SK-MEL-5 (cell line): Measurements from ENCODE around the gene SRD5A3. TPM values are rescaled to one million over a fixed set of nuclear protein-coding genes. Genes with fewer than 3 reads are reported as not detected.
"Not testable (repeated sequence)": the region's sequence is repeated elsewhere in the genome, so short reads cannot be mapped to it uniquely, and the experiment has no call there.

Experiments
- DNase-seq: peaks from one replicate; pipeline ENCODE4 v3.0.0-alpha.2; 2016; ENCODE audit warnings: low read depth, low spot score
- in situ Hi-C: cut with HindIII; loops from 2 replicates; pipeline ENCODE4 v1.10.0; 2016; ENCODE audit warnings: low sequenced_read_pairs, high pct_unique_total_duplicates, low pct_unique_long_range_greater_than_20kb
- total RNA-seq: library from RNA; depleted of rRNA; stranded (reverse); fragments of >200 nt; shearing (Covaris generic); gene quantifications from 2 replicates; pipeline ENCODE4 v1.2.3, GENCODE V29; 2014

The SRD5A3 gene
- total RNA-seq, 1 experiment from 2014 or later = 37.1 TPM

DNA sequence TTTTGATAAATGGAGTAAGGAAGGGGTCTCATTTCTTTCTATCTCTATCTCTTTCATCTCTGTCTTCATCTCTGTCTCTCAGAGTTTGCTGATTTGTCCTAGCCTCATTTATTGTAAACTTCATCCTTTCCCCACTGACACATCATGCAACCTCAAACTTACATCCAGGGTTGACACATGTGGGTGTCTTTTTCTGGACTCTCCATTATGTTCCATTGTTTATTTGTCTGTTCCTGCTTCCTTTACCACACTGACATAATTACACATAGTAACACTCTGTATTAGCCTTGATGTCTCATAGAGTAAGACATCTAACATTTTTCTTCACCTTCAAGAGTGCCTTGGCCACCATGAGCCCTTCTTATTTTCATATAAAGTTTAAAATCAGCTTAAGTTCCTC lies 8.1 kb upstream of the SRD5A3 start:
- DNase-seq = no peak
- in situ Hi-C loops = no loop called here

DNA sequence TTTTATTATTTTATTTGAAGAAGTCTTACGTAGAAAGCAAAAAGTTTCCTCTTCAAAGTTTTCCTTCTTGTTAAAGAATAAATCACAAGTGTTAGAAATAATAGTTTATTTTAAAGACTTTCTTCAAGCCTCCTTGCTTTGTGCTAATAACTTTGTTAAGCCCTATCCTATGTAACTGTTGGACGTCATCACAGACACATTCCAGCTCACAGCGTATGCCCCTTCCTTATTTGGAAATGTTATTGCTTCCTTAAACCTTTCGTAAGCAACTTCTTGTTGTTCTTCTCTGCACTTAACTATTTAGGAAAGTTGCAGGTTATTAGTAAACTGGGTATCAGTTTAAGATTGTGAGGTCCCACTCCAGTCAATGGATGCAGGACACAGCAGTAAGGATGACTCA lies 7.6 kb upstream of the SRD5A3 start:
- in situ Hi-C loops = no loop called here
- DNase-seq = no peak

DNA sequence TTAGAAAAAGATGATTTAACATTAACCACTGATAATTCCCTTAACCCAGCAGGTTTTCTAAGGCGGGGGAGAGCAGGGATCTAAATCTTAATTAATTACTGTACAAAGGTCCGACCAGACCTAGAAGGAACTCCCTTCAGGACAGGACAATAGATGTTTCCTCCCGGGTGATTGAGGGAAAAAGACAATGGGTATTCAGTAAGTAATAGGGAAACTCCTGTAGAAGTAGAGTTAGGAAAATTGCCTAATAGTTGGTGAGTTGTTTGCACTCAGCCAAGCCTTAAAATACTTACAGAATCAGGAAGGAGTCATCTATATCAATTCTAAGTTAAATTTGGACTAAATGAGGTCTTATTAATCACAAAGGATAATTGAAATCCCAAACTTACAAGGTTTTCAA lies 5.8 kb upstream of the SRD5A3 start:
- in situ Hi-C loops = no loop called here
- no peak for DNase-seq

DNA sequence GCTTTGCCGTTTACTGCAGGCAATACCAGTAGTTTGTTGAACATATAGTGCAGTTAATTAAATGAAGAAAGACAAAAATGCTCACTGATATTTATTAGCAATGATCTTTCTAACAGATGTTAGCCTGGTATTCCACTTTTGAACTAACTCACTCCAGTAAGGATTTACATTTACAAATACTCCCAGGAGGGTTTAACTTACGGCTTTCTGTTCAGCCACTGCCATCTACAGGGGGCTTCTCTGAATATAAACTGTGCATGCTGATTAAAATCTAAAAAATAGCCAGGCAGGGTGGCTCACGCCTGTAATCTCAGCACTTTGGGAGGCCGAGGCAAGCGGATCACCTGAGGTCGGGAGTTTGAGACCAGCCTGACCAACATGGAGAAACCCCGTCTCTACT lies 2.2 kb upstream of the SRD5A3 start:
- in situ Hi-C loops = no loop called here
- no peak for DNase-seq

DNA sequence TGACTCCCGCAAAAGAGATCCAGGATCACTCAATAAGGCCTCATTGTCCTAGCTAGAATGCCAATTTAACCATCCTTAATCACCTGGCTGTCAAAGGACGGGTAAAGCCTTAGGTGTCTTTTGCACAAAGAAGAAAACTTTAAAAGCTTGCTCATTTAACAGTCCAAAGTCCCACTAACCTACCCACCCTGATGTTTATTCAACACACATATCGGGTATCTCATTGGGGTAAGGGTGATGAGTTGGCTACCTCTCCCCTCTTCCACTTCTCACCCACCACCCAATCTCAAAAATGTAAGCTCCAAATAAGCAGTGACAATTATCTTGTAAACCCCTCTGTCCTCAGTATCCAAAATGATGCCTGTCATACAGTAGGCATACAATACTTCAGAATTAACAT lies 988 bp upstream of the SRD5A3 start:
- in situ Hi-C loops = no loop called here
- DNase-seq = no peak

DNA sequence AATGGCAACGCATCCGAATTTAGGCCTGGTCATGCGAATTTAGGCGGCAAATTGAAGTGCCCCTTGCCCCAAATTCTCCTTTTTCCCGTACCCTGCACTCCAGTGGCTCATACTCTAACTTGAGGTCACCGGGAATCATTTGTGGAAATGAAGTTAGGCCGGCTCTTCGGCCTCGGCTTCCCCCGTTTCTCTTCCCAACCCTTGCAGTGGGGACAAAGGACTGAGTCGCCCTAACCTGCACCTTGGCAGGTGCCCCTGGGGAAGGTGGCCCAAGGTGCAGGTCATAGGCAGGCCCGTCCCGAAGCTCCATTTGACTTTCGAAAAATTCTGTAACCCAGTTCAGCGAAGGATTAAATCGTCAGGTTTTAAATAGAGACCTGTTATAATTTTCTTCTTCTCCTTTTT lies 811 bp downstream of the SRD5A3 start:
- no peak for DNase-seq
- in situ Hi-C loops = no loop called here

DNA sequence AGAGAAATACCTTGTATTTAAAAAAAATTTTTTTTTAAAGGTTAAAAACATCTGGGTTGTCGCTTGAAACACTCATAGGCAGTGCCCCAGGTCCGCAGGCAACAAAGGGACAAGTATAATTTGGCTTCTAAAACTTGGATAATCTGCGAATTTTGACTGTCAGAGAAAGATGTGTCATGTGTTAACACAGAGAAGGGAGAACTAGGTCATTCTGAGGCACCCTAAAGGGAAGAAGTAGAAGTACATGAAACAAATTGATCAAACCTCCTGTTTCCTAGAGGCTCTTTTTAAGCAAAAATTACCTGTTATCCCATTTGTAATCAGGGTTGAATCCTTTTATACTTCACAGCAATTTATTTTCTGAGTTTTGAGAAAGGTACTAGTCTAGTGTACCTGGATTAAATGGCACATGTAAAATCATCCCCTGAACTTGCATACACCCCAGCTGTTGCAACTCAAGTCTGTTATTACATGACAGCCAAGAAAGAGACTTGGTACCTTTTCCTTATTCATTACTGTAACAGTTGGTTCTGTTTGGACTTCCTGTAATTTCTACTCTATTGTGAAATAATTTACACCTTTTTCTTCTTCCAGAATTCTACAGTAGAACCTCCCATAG lies 1.7 kb downstream of the SRD5A3 start:
- in situ Hi-C loops = no loop called here
- no peak for DNase-seq

DNA sequence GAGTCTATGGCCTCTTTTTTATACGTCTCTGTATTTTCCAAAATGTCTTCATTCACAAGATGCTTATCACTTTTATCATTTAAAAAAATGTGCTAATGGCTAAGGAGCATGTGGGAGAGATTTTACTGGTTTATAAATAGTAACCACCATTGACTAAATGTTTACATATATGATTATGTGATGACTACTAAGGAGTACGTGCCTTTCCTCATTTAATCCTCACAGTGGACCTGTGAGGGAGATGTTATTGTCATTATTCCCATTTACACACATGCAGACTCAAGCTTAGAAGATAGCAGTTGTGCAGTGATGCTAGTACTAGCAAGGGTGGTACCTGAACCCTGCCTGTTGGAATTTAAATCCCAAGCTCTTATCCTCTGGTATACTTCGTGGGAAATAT lies 2.4 kb downstream of the SRD5A3 start:
- DNase-seq = no peak
- in situ Hi-C loops = no loop called here

DNA sequence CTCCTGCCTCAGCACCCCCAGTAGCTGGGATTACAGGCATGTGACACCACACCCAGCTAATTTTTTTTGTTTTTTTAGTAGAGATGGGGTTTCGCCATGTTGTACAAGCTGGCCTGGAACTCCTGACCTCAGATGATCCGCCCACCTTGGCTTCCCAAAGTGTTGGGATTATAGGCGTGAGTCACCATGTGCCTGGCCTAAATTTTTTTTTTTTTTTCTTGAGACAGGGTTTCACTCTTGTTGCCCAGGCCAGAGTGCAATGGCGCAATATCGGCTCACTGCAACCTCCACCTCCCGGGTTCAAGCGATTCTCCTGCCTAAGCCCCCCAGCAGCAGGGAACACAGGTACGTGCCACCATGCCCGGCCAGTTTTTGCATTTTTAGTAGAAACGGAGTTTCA lies 4.8 kb downstream of the SRD5A3 start:
- in situ Hi-C loops, DNase-seq: not testable (repeated sequence)

DNA sequence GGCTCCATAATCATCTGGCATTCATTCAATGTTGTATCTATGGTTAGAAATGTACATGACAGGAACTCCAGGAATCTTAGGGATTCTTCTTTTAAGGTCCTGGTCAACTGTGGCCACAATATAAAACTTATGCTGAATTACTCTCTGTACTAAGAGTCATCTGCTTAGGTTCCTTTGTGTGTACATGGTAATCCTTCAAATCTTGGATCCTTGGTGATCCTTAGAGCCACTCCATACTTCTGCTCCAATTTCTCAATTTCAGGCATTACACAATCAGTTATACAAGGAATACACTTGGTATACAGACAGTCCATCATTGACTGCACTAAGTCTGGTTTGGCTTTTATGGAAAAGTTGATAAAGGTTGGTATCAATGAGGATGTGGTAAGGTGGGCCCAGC lies 5.8 kb downstream of the SRD5A3 start:
- in situ Hi-C loops = no loop called here

DNA sequence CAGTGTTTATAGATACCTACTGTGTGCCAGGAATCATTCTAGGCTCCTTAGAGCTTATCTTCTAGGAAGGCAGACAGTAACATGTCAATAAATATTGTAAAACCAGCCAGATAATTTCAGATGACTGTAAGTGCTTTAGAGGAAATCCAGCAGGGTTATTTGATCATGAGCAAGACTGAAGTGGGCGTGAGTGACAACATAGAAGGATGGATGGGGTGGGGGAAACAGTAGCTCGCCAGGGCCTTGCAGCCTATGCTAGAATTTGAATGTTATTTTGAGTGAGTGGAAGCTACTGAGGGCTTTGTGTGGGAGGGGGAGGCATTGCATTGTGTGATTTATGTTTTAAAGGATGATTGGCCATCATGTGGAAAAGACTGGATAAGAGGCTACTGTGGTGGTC lies 6.7 kb downstream of the SRD5A3 start:
- in situ Hi-C loops = no loop called here
- DNase-seq = no peak

More for the DNA sequence above, 5.8 kb downstream of the SRD5A3 start:
- no peak for DNase-seq

DNA sequence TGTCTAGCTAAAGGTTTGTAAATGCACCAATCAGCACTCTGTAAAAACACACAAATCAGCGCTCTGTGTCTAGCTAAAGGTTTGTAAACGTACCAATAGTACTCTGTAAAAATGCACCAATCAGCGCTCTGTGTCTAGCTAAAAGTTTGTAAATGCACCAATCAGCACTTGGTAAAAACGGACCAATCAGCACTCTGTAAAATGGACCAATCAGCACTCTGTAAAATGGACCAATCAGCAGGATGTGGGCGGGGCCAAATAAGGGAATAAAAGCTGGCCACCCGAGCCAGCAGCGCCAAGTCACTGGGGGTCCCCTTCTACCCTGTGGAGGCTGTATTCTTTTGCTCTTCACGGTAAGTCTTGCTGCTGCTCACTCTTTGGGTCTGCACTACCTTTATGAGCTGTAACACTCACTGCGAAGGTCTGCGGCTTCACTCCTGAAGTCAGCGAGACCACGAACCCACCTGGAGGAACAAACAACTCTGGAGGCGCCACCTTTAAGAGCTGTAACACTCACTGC lies 7.2 kb downstream of the SRD5A3 start:
- in situ Hi-C loops, DNase-seq: not testable (repeated sequence)

DNA sequence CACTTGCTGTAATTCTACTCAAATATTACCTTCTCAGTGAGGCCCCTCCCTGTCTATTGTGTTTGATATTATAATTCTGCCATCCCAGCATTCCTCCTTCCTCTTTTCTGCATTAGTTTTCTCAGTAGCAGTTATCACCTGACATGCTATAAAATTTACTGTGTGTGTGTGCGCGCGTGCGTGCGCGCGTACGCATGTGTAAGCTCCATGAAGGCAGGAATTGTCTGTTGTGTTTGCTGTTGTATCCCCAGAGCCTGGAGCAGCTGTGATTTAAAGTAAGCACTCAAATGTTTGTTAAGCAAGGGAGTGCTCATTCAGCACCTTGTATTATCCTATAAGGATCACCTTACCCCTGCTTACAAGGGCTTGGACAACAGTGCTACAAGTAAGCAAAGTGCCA lies 8.6 kb downstream of the SRD5A3 start:
- in situ Hi-C loops = no loop called here
- DNase-seq = no peak

DNA sequence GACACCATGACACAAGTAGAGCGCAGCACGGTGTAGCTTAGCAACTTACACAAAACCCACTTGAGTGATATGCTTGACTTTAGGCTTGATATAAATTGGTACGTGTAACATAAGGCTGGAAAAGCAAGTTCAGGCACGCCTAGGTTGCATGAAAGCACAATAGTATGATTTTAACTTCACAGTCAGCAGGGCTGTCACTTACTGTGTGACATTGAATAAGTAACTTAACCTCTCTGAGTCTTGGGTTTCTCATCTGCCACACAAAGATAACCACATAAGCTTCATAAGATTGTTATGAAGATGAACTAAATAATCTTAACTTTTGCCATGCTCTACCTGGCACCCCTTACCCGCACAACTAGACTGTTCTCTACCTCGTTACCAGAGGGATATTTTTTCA lies 9.5 kb downstream of the SRD5A3 start:
- in situ Hi-C loops = no loop called here
- DNase-seq = no peak

DNA sequence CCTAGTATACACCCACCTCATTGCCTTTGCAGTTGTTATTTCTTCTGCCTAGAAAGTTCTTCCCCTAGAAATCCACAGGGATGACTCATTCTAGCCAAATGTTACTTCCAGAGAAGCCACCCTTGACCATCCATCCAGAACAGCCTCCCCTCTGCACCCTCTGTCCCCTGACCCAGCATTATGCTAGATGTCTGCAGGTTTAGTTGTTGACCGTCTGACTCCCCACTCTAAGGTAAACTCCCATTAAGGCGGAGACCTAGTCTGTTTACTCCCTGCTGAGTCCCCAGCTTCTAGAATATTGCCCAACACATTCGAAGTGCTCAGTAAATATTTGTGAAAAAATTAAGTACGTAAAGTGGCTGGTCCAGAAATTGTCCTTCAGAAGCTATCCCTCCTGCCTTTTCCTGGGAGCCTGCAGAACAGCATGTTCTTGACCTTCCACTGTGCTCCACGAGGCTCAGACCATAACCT lies 11.0 kb downstream of the SRD5A3 start:
- DNase-seq = no peak
- in situ Hi-C loops = no loop called here

DNA sequence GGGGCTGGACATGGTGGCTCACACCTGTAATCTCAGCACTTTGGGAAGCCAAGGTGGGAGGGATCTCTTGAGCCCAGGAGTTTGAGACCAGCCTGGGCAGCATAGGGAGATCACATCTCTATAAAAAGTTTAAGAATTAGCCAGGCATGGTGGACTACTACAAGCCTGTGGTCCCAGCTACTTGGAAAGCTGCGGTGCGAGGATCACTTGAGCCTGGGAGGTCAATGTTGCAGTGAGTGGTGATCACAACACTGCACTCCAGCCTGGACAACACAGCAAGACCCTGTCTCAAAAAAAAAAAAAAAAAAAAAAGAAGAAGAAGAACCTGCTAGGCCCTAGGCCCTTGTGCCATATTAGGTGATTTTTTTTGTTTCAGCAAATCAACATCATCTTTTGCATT lies 12.2 kb downstream of the SRD5A3 start:
- DNase-seq = no peak
- in situ Hi-C loops = no loop called here

DNA sequence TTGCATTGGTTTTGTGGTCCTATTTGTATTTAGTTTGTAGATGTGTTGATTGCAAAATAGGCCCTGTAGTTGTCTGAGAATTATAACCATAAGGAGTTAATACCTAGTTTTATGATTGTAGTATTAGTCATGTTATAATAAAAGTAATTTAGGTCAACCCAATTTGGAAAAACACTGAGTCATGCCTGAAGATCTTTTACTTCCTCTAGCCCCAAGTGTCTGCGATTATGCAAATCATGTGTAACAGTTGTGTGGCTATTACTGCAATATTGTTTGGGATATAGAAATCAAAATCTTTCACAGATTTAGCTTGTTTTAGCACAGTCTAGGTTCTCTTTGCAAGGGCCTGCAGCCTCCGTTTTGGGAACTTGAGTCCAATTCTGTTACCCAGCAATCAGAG lies 12.6 kb downstream of the SRD5A3 start:
- DNase-seq = no peak
- in situ Hi-C loops = no loop called here

DNA sequence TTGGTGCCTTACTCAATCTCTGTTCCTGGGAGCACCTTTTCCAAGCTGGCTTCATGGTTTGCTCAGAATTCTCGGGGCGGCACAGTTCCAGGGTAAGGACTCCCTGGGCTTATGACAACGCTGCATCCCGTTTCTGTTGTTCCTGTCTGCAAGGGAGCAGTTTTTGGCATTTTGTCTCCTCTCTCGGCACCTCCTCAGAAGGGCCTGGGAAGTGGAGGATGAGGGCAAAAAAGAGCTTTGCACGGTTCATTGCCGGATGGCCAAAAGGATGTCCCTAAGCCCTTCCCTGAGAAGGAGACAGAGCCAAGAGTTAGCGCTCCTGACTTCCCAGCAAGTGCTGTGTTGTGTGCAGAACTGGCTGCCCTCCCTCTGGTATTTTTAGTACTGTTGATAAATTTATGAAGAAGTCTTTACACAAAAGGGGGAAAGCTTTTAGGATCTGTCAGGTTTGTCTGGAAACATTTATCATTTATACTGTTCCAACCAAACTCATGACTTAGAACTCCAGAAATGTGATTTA lies 13.4 kb downstream of the SRD5A3 start:
- DNase-seq = no peak
- in situ Hi-C loops = no loop called here

DNA sequence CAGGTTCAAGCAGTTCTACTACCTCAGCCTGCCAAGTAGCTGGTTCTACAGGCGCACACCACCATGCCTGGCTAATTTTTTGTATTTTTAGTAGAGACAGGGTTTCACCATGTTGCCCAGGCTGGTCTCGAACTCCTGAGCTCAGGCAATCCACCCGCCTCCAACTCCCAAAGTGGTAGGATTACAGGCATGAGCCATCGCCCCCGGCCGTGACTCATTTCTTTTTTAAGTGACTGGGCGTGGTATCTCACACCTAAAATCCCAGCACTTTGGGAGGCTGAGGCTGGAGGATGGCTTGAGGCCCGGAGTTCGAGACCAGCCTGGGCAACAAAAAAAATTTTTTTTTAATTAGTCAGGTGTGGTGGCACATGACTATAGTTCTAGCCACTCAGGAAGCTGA lies 16.9 kb downstream of the SRD5A3 start:
- in situ Hi-C loops, DNase-seq: not testable (repeated sequence)
